ENCODE results near the gene TSPAN3.

The TSPAN3 gene

GRCh38 chr15:77091097-77091496, 20.2 kb upstream of the TSPAN3 start:
- H3K4me1 ChIP-seq (ENCODE audit: control insufficient read depth, low read length): no peaks in the 10 kb centered on the region
- no peaks in the 10 kb centered on the region for H3K36me3 ChIP-seq (ENCODE audit: control insufficient read depth, low read length)
- H3K4me3 ChIP-seq (ENCODE audit: low read length): no peak overlapping the region
- H4K20me1 ChIP-seq (ENCODE audit: control insufficient read depth, insufficient read depth, low read depth, low read length): no peaks in the 10 kb centered on the region
- no peaks in the 10 kb centered on the region for H3F3A ChIP-seq (ENCODE audit: control insufficient read depth, insufficient read depth)
- H3K9me2 ChIP-seq (replicated peaks; ENCODE audit: control insufficient read depth, low read length): no peaks in the 10 kb centered on the region
- no peak overlapping the region for H3K27ac ChIP-seq (ENCODE audit: low read depth, low read length)
- no peaks in the 10 kb centered on the region for H3K79me2 ChIP-seq (ENCODE audit: control insufficient read depth, low read length)
- peaks cover 3% of the 10 kb centered on the region; the same call in 1 of the 2 replicates for H3K27me3 ChIP-seq (ENCODE audit: control insufficient read depth, low read length)
- TF ChIP-seq, protein P1, sequence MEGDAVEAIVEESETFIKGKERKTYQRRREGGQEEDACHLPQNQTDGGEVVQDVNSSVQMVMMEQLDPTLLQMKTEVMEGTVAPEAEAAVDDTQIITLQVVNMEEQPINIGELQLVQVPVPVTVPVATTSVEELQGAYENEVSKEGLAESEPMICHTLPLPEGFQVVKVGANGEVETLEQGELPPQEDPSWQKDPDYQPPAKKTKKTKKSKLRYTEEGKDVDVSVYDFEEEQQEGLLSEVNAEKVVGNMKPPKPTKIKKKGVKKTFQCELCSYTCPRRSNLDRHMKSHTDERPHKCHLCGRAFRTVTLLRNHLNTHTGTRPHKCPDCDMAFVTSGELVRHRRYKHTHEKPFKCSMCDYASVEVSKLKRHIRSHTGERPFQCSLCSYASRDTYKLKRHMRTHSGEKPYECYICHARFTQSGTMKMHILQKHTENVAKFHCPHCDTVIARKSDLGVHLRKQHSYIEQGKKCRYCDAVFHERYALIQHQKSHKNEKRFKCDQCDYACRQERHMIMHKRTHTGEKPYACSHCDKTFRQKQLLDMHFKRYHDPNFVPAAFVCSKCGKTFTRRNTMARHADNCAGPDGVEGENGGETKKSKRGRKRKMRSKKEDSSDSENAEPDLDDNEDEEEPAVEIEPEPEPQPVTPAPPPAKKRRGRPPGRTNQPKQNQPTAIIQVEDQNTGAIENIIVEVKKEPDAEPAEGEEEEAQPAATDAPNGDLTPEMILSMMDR (IDR thresholded peaks at IDR 0.05; ENCODE audit: low read depth, low read length, poor library complexity, severe bottlenecking): no peak
- no peak for TF ChIP-seq EZH2phosphoT487 (IDR thresholded peaks at IDR 0.05; ENCODE audit: borderline replicate concordance, low read length)
- H3K4me2 ChIP-seq (ENCODE audit: low read length): no peak overlapping the region
- no peaks in the 10 kb centered on the region for H3K9me3 ChIP-seq (ENCODE audit: control insufficient read depth, insufficient read depth, low read length)

DNA sequence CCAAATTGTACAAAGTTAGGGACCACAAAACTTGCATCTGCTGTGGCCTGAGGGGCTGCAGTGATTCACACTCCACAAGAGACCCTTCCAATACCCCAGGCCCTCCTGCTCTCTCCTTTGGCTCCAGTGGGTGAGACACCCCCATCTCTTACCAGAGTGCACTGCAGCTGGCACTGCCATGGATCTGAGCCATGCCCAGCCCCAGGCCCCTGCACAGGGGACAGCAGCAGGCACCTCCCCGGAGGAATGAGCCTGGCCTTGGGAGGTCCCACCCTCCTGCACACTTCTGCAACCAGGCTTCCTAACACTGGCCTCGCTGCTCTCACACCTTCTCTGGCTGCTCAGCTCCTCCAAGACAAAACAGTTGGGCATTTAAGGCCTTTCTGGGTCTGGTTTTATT, 16.3 kb upstream of the TSPAN3 start:
- TF ChIP-seq EZH2phosphoT487 (IDR thresholded peaks at IDR 0.05; ENCODE audit: borderline replicate concordance, low read length): no peak
- TF ChIP-seq, protein P1 (IDR thresholded peaks at IDR 0.05; ENCODE audit: low read depth, low read length, poor library complexity, severe bottlenecking): no peak
- no peaks in the 10 kb centered on the region for H3K79me2 ChIP-seq (ENCODE audit: control insufficient read depth, low read length)
- no peak overlapping the region for H3K4me2 ChIP-seq (ENCODE audit: low read length)
- no peaks in the 10 kb centered on the region for H3K27me3 ChIP-seq (ENCODE audit: control insufficient read depth, low read length)
- H3K4me3 ChIP-seq (ENCODE audit: low read length): no peak overlapping the region
- no peaks in the 10 kb centered on the region for H3F3A ChIP-seq (ENCODE audit: control insufficient read depth, insufficient read depth)
- no peaks in the 10 kb centered on the region for H3K9me3 ChIP-seq (ENCODE audit: control insufficient read depth, insufficient read depth, low read length)
- no peaks in the 10 kb centered on the region for H4K20me1 ChIP-seq (ENCODE audit: control insufficient read depth, insufficient read depth, low read depth, low read length)
- H3K27ac ChIP-seq (ENCODE audit: low read depth, low read length): no peak overlapping the region
- no peaks in the 10 kb centered on the region for H3K9me2 ChIP-seq (replicated peaks; ENCODE audit: control insufficient read depth, low read length)
- peaks cover 17% of the 10 kb centered on the region for H3K4me1 ChIP-seq (ENCODE audit: control insufficient read depth, low read length)
- H3K36me3 ChIP-seq (ENCODE audit: control insufficient read depth, low read length): no peaks in the 10 kb centered on the region

GRCh38 chr15:77085297-77085696, 14.4 kb upstream of the TSPAN3 start:
- Histone ChIP-seq H3K4me2 (ENCODE audit: low read length) (no peak overlapping the region), H3K36me3 (ENCODE audit: control insufficient read depth, low read length) (no peaks in the 10 kb centered on the region), H3K9me2 (replicated peaks; ENCODE audit: control insufficient read depth, low read length) (no peaks in the 10 kb centered on the region), H3K27ac (ENCODE audit: low read depth, low read length) (no peak overlapping the region), H4K20me1 (ENCODE audit: control insufficient read depth, insufficient read depth, low read depth, low read length) (no peaks in the 10 kb centered on the region), H3K4me1 (ENCODE audit: control insufficient read depth, low read length) (peaks cover 17% of the 10 kb centered on the region), H3K4me3 (ENCODE audit: low read length) (no peak overlapping the region), H3K79me2 (ENCODE audit: control insufficient read depth, low read length) (no peaks in the 10 kb centered on the region), H3K27me3 (ENCODE audit: control insufficient read depth, low read length) (no peaks in the 10 kb centered on the region), H3K9me3 (ENCODE audit: control insufficient read depth, insufficient read depth, low read length) (no peaks in the 10 kb centered on the region), H3F3A (ENCODE audit: control insufficient read depth, insufficient read depth) (no peaks in the 10 kb centered on the region)
- TF ChIP-seq, protein P1 (IDR thresholded peaks at IDR 0.05; ENCODE audit: low read depth, low read length, poor library complexity, severe bottlenecking): no peak
- TF ChIP-seq EZH2phosphoT487 (IDR thresholded peaks at IDR 0.05; ENCODE audit: borderline replicate concordance, low read length): no peak

Data from DOHH2 (cell line).